HG03175 (cell line): Measurements from ENCODE around the gene STK10.
"Not testable (repeated sequence)": the region's sequence is repeated elsewhere in the genome, so short reads cannot be mapped to it uniquely, and the experiment has no call there.

Experiments used
- ATAC-seq: cut with Tn5 transposase; IDR thresholded peaks from one replicate; pipeline ENCODE4 v1.9.1; 2021; ENCODE audit warnings: mild to moderate bottlenecking, moderate library complexity; ENCODE audit not compliant: unreplicated experiment

The STK10 gene

DNA sequence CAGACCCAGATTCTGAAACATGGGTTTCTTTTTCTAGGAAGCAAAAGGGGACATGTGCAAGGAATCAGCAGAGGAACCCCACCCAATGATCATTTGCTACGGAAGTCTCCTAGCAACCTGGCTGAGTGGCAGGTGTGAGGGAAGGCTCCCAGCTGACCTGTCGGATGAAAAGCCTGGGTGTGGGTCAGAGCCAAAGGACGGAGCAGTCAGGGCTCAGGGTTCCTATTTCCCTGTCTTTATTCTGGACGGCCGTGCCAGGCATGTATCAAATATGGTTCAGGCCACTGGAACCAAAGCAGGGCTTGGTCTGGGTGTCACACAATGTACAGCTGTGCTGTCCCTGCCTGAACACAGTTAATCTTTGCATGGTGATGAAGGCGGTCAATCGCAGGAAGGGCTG lies 20.1 kb downstream of the STK10 start:
- no peak for ATAC-seq

DNA sequence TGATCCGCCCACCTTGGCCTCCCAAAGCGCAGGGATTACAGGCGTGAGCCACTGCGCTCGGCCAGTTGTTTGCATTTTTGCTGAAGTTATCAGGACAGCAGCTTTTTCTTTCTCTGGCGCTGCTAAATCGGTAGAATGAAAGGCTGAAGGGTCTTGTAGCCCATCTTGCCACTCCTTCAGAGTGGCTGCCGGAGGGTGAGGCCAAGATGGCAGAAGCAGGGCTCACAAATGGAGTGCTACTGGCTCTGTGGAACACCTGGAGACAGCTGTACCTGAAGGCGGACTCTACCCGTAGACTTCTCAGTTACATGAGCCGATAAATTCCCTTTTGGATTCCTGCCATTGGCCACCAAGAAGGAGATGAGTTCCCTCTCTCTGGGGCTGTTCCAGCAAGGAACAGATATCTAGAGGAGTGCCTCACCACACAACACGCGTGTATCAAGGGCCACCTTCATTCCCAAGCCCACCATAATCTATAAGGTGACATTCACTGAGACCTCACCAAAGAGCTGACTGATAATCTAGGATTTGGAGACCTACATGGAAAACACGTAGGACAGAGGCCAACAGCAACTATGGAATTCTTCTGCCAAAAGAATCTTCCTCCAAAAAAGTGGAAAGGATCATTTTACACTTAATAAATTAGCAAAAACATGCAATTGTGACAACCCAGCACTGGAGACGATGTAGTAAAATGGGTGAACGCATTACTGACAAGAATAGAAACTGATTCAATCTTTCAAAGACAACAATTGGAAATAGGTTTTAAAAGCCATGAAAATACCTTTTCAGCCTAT lies 21.8 kb downstream of the STK10 start:
- no peak for ATAC-seq

DNA sequence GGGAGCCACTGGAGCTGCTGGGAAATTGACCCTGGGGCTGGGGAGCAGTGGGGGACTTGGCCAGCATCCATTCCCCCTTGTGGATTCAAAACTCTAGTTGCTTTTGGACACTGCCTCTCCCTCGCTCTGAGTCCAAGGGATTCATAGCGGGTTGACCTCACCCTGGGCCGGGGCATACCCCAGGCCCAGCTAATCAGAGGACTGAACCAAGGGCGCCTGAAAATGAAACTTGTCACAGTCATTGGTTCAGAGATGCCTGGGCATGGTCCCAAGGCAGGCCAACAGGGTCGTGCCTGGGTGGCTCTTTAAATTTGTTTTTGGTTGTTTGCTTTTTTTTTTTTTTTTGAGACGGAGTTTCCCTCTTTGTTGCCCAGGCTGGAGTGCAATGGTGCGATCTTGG lies 22.6 kb downstream of the STK10 start:
- ATAC-seq, result no peak

DNA sequence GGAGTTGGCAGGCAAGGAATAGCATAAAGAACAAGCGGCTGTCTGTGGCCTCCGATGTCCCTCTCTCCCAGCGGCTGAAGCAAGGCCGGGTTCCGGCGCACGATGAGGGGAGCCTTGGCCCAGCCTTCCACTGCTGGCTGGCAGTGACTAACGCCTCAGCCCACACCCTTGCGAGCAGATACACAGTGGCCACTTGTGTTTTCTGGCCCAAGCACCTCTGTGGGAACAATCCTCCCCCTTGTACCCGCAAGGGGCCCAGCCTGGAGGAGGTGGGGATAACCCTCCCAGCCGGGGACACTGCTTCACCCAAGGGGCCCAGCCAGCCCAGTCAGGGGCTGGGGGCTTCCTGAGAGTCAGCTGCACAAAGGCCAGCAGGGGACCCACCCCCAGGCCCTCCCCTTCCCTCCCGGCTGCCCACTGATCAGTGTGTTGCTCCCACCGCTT lies 23.2 kb downstream of the STK10 start:
- ATAC-seq, result no peak

DNA sequence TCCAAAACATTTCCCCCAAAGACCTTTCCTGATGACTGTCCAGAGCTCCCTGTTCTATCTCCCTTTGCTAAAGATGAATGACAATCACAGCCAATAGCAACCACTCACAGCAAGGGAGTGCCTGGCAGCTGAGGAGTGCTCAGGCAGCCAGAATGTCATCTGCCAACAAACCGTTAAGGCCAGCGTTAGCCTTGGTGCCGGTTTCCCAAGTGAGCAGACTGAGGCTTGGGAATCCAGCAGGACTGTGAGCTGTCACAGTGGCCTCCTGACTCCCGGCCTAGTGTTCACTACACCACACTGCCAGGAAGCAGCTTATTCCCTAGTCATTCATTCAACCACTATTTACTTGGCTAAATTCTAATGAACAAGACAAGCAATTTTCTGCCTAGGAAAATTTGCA lies 24.7 kb downstream of the STK10 start:
- ATAC-seq, result no peak

DNA sequence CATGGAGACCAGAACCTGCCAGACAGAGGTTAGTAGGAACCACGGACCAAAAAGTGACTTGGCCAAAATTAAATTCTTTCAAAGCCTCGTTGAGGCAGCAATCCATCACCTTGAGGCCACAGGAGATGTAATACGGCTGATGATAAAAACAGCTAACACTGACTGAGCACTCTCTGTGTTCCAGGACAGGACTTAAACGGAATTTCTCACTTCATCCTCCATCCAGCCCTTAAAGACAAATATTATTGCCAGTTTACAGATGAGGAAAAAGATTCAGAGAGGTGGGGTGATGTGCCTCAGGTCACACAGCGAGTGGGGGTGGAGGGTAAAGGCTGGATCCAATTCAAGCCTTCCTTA lies 25.1 kb downstream of the STK10 start:
- ATAC-seq, result no peak

DNA sequence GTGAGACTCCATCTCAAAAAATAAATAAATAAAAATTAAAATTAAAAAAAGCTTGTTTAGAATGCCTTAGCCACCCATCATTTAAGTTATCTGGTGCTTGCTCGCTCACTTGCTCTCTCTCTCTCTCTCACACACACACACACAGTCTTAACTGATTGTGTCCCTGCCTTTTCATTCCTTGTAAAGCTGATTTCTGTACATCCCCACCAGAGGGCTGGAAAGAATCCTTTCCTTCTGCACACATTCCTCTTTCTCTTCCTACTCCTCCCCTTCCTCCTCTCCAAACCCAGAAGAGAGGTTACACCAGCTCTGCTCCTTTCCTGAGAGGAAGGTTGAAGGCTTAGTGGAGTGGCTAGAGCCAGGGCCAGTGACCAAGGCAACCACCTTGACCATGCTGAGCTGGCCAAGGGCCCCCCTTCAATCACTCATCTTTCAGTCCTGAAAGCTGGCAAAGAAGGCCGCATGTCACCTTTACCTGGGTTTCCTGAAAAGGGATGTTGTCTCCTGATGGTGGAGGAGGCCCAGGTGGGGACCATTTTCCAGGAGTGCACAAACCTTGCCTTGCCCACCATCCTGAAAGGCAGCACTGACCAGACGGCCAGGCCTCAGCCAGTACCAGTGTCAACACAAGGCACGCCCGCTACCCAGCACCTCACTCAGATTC lies 25.6 kb downstream of the STK10 start:
- no peak for ATAC-seq

DNA sequence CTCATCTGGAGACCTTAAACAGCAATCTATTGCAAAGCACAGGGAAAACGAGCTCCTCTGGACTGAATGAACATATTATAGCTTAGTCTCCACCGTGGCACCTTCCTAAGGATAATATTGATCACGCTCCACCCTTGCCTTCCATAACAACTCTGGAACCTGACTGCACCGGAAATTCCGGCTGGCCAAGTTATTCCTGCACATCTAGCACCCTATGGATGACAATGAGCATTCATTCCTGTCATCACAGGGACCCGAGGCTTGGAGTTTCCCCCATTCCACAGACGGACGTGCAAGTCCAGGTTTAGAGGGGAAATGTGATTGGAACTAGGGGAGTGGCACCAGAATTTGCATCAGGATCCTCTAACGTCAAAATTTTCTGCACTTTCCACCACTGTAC lies 27.5 kb downstream of the STK10 start:
- ATAC-seq, result no peak

DNA sequence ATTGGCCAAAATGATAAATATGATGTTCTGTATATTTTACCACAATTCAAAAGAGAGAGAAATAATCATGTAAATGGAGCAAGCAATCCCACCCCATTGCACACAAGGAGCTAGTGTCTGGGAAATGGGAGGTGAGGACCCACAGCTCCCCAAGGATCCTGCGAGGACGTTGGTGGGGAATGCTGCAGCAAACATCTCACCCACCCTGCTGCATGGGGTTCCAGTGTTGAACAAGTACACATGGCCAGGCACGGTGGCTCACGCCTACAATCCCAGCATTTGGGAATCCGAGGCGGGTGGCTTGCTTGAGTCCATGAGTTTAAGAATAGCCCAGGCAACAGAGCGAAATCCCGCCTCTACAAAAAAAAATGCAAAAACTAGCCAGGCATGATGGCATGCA lies 29.0 kb downstream of the STK10 start:
- no peak for ATAC-seq

DNA sequence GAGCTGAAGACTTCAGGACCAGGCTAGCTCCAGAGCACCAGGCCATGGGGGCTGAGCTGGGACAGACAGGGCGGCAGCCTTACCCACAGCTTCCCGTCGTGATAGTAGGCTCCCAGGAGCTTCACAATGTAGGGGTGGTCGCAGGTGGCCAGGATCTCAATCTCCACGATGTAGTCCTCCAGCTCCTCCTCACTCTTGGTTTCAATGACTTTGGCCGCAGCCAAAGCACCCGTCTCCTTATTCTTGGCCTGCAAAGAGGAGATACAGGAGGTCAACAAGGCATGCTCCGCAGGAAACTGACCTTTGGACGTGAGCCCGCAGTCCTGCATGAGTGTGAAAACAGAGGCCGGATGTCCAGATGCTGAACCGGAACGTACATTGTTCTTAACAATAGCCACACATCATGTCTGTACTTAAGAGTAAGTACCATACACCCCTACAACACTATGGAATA lies 31.5 kb downstream of the STK10 start:
- ATAC-seq, result no peak

DNA sequence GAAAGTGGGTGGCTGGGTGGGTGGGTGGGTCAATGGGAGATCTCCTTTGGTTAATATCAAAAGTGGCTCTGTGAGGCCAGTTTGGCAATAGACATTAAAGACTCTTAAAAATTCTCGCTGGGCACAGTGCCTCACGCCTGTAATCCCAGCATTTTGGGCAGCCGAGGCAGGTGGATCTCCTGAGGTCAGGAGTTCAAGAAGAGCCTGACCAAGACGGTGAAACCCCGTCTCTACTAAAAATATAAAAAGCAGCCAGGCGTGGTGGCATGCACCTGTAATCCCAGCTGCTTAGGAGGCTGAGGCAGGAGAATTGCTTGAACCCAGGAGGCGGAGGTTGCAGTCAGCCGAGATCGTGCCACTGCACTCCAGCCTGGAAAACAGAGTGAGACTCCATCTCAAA lies 32.9 kb downstream of the STK10 start:
- ATAC-seq, result not testable (repeated sequence)

DNA sequence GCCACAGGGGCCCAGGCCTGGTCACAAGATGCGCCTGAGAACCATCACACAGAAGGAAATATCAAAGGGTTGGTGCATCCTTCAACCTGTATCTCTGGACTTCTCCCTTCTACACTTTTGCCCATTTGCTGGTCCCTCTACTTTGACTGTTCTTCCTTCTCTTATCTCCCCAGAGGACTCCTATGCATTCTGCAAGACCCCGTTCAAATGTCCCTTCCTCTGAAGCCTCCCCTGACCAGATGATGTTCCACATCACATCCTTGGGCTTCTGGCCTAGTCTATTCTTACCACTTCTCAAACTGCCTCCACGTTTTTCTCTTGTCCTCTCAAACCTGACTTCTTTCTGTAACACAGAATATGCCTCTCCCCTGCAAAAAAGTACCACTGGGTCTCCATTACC lies 34.3 kb downstream of the STK10 start:
- ATAC-seq, result no peak

DNA sequence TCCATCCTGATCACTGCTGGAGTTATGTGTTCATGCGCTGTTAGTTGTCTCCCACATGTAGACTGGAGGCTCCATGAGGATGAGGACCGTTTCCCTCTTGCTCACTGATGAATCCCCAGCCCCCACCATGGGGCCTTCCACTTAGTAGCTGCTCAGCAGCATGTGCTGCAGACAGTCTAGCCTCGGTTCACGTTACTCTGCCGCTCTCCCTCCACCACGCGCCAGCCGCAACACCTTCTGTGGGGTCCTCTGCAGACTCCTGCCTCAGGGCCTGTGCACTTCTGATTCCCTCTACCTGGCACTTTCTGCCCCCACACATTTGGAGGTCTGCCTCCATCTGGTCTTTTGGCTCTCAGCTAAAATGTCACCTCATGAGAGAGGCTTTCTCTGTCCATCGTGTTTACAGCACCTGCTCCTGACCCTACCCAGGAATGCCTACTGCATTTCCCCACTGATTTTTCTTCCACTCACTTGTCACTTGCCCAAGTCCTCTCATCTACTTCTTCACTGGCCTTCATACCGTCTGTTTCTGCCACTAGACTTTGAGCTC lies 36.3 kb downstream of the STK10 start:
- ATAC-seq, result no peak

DNA sequence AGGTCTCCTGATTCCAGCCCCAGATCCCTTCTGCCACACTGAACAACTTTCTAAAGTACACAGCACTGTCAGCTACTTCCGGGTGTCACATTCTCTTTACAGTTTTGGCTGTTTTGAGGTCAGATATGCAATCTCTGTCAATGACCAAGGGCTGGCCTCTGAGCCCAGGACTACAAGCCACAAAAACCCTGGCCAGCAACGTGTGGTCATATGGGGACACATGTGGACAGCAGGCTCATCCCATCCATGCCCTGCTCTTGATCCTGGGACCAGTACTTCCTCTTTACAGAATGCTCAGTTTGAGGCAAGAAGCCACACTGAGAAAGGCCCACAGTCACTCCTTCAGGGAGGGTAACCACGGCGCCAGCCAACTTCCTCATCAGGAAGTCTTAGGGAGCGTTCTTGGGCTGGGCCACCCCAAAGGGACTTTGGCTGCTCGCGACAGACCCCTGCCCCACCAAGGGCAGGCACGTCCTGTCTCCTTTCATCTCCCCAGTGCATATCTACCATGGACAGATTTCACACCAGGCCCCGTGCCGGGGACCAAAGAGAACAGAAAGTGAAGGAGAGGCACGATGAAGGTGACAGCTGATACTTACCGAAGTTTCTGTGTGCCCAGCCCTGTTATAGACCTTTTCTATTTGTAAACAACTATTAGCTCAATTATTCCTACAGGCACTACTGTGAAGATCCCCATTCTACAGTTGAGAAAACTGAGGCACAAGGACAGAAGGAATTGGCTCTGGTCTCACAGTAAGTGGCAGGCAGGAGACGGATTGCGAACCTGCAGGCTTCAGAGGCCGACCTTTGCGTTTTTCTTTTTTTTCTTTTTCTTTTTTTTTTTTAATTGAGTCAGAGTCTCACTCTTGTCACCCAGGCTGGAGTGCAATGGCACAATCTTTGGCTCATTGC lies 37.3 kb downstream of the STK10 start:
- ATAC-seq, result peak; percentile 79

DNA sequence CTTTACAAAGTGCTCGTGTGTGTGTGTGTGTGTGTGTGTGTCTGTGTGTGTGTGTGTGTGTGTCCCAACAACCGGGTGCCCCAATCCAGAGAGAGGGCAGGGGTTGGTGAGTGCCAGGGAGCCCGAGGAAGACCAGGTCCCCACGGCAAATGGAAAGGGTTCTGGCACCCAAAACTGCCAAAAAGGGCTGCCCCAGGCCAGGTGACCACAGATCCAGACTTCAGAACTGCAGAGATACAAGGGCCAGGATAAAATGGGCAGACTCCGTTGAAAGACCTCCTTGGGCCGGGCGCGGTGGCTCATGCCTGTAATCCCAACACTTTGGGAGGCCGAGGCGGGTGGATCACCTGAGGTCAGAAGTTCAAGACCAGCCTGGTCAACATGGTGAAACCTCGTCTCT lies 38.5 kb downstream of the STK10 start:
- not testable (repeated sequence) for ATAC-seq

DNA sequence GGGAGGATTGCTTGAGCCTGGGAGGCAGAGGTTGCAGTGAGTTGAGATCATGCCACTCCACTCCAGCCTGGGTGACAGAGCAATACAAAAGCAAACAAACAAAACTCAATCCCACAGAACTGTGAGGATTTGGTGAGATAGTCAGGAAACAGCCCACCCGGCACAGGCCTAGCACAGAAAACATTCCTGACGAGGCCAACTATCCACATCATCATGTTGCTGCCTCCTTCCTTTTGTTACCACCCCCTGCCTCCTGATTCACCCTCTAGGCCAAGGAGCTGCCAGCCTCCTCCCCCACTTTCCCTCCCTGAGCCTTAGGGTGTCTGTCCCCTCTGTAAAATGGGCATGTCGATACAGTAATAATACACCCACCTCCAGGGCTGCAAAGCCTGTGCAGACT lies 39.0 kb downstream of the STK10 start:
- ATAC-seq, result no peak

DNA sequence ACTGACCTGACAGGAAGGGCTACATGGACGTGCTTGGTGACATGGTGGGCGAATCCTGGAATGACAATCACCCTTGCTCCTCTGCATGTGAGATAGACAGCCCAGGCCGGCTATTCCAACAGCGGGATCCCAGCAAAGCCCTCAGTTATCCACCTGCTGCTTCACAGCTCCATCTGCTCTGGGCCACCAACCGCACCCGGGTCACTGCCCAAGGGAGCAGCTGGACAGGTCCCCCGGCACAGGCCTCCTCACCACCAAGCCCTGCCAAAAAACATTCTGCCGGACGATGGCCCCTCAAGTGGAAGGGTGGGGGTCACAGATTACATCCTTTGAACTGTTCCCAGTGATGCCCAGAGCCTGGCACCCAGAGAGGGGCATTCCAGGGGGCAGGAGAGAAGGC lies 39.6 kb downstream of the STK10 start:
- ATAC-seq, result no peak

DNA sequence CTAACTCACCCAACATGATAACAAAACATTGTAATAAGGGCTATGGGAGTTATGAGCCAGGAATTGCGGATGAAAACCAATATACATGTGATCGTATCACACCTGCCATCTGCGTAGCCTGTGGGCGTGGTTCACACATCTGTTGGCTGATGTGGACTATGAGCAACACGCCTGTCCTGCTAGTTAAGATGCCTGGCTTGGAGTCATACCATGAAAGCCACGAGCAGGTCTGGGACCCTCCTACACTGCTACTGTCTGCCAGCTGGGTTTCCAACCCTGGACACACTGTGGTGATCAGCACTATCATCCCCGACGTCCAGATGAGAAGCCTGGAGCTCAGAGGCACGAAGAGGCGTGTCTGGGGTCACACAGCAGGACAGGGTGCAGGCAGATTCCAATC lies 40.2 kb downstream of the STK10 start:
- no peak for ATAC-seq

DNA sequence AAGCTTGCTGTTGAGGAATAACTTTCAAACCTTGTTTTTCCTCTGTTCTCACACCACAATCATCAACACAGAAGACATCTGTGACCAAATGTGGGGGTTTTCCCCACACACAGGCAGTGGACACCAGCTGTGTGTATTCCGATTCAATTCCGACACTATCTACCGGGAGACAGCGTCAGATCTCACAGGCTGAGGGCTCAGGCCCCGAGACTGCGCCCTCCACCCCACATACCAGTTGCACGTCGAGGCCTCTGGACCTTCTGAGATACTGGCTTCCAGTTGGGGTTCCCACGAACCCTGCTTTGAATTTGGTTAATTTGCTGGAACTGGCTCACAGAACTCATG lies 41.3 kb downstream of the STK10 start:
- ATAC-seq, result no peak

DNA sequence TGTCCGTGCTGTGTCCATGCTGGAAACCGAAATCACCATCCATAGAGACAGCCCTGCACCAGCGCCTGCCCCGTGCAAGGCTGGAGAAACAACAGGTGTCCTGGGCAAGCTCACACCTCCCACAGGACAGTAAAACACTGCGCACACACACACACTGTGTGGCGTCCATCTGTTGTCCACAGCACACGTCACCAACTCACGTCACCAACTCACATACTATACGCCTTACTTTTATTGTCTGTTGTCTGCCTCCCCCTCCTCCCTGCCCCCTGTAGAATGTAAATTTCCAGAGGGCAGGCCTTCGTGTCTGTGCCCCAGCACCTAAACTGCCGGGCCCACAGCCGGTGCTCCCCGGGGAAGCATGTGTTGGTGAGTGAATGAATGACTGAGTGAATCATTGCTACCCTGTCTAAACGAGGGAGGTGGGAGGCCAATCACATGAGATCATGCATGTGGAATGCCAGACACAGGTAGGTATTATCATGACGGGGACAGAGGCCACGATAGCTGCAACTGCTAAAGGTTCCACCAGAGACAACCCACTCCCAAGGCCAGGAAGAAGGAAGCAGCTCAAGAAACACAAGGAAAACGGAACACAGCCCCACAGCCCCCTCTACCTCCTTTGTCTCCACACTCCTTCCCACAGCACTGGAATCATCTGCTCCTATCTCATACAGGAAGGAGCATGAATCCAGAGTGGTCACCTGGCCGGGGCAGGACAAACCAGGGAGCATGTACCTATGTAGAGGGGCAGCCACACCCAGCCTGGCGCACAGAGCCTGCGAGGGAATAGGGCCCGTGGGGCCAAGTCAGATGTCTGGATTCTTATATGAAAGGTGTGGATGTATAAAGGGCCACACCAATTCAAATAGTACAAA lies 41.9 kb downstream of the STK10 start:
- no peak for ATAC-seq
